Right lobe of liver (tissue), 6 donors: ENCODE data around the gene EPB41L4A. TPM values are rescaled to one million over a fixed set of nuclear protein-coding genes. Genes with fewer than 3 reads are reported as not detected.

Experiments
- ATAC-seq, 4 donors: fragments of 200-7000 bp; cut with Tn5 transposase; one replicate each; pipeline ENCODE4 v1.9.1; 2020; ENCODE audit warnings: mild to moderate bottlenecking in 4 of 4, moderate library complexity in 4 of 4
- DNase-seq, 3 donors: peaks; one replicate each; pipeline ENCODE4 v3.0.0-alpha.2; 2020
- H3K27ac ChIP-seq, 3 donors: fragments of 200-600 bp; one replicate each; pipeline ENCODE4 v1.8.0; 2022
- H3K27me3 ChIP-seq, 2 donors: fragments of 200-600 bp; one replicate each; pipeline ENCODE4 v1.8.0; 2022
- H3K36me3 ChIP-seq, 4 donors: fragments of 200-600 bp; sonication (generic) in 1 of 4; one replicate each; pipeline versions ENCODE4 v1.5.1 to v1.8.0; 2017 to 2022; ENCODE audit warnings: control low read depth in 1 of 4
- H3K4me1 ChIP-seq, 4 donors: fragments of 200-600 bp; sonication (generic) in 1 of 4; one replicate each; pipeline versions ENCODE4 v1.5.1 to v1.8.0; 2017 to 2022; ENCODE audit warnings: control low read depth in 1 of 4
- H3K4me3 ChIP-seq, 3 donors: fragments of 200-600 bp; one replicate each; pipeline ENCODE4 v1.8.0; 2022
- H3K9me3 ChIP-seq, 4 donors: fragments of 200-600 bp; sonication (generic) in 1 of 4; one replicate each; pipeline versions ENCODE4 v1.5.1 to v1.8.0; 2017 to 2022; ENCODE audit warnings: control low read depth in 1 of 4
- CTCF ChIP-seq, 4 donors: fragments of 200-600 bp in 3 of 4; fragments of 450-650 bp in 1 of 4; IDR thresholded peaks; one replicate each; pipeline versions ENCODE4 v1.5.1 to v1.8.0; 2016 to 2022; ENCODE audit warnings: antibody characterized with exemption in 4 of 4, mild to moderate bottlenecking in 2 of 4
- POLR2A ChIP-seq: fragments of 450-650 bp; IDR thresholded peaks from one replicate; pipeline ENCODE4 v1.6.1; 2017; ENCODE audit warnings: antibody characterized with exemption, mild to moderate bottlenecking
- WGBS: methylation state at CpG from one replicate; pipeline ENCODE4 v1.1.6; 2018; ENCODE audit warnings: low coverage, low lambda C conversion rate; ENCODE audit not compliant: insufficient coverage; ENCODE audit errors: missing lambda C conversion rate; 5-methylcytosine and 5-hydroxymethylcytosine counted together
- intact Hi-C, 2 donors: fragments of 100-400 bp; cut with DNase I; formaldehyde crosslinking; loops; one replicate each; pipeline versions ENCODE4 v1.11.2 to v1.14.1; 2022
- total RNA-seq, 6 experiments: library from RNA; depleted of rRNA in 2 of 6; stranded (reverse); fragments of >200 nt in 2 of 6; fragmentation: NEBNext Ultra II Directional in 3 of 6; extraction: Animal tissue kit (Norgen Biotek cat#: 25700) in 3 of 6; gene quantifications; one replicate each; pipeline versions ENCODE4 v1.1.0 to v1.2.4, GENCODE V29; 2016 to 2023
- donor health status: DM: no; HTN: yes; CAD: no.
- donor health status: DM: no; HTN: no; CAD: no.
- donor health status: DM: no; HTN: no; CAD: no.
- donor health status: DM: no; HTN: yes; CAD: no.
- donor health status: DM: no; HTN: yes; CAD: no.

The EPB41L4A gene
- total RNA-seq, 6 experiments from 2014 or later, result 2.5 to 12.0 (median 4.2) TPM

DNA sequence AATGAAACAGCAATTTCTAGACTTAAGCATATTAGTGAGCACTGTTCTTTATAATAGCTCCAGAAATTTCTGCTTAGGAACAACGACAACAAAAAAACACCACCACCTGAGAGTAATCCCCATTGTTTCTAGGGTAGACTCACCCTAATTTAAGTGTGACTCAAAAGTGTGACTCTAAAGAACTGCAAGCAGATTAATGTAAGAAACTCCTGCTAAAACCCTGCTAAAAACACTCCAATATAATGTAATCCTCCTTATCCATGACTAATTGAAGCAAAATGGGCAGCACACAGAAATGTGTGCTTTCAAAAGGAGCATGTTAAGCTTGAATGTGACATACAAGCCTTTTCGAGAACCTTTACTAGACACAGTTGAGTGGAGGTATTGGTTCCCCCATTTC, 296.0 kb downstream of the EPB41L4A start:
- TF ChIP-seq CTCF (IDR thresholded peaks at IDR 0.05) (no peak), POLR2A (no peak)
- no peaks in the 10 kb centered on the region for H3K9me3 ChIP-seq
- DNase-seq (no peak), ATAC-seq (no peak)
- H3K27me3 ChIP-seq, result no peaks in the 10 kb centered on the region
- H3K4me3 ChIP-seq, result no peak overlapping the region
- H3K4me1 ChIP-seq, result peaks cover 0 to 9% (median 0%) of the 10 kb centered on the region in 4 donors
- WGBS, result 74% methylated on average over 2 of the region's 2 CpGs
- H3K36me3 ChIP-seq, result no peaks in the 10 kb centered on the region
- intact Hi-C loops, result no loop called here
- H3K27ac ChIP-seq, result no peak overlapping the region

DNA sequence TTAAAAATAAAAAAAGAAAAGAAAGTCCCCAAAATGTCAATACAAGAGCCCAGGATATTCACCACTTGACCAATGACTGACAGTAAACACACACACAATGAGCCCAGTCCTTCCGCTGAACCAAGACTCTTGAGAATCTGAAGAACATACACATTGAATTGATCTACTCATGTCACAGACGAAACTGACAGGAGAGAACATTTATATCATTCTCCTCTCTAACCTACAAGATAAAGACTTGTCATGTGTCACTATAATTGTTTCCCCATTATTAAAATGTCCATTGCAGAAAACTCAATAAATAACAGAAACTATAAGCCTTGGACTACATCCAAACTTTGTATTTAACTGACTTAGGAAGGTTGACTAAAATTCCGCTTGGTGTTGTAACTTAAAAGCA, 296.7 kb downstream of the EPB41L4A start:
- Histone ChIP-seq H3K36me3 (no peaks in the 10 kb centered on the region), H3K27ac (no peak overlapping the region), H3K9me3 (no peaks in the 10 kb centered on the region), H3K4me3 (no peak overlapping the region), H3K27me3 (no peaks in the 10 kb centered on the region), H3K4me1 (peaks cover 0 to 8% (median 0%) of the 10 kb centered on the region in 4 donors)
- DNase-seq (no peak), ATAC-seq (no peak)
- intact Hi-C loops, result no loop called here
- TF ChIP-seq CTCF (IDR thresholded peaks at IDR 0.05) (no peak), POLR2A (no peak)
- WGBS, result 83% methylated on average over 3 of the region's 3 CpGs

DNA sequence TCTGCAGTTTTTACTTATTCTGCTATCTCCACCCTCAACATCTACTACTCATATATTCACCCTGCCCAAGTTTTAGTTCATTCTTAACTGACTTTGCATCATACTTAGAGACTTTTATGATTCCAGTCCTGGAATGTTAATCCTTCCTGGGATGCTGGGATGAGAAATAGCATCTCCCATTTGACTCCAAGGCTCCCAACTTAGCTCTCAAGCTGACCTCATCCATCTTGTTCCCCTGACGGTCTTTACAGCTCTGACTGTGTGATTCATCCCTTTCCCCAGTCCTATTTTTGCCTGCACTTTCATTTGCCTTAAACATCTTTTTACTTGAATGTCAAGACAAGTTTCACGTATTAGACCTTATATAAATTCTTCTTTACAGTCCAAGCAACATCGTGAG, 297.8 kb downstream of the EPB41L4A start:
- ATAC-seq, result no peak
- no peaks in the 10 kb centered on the region for H3K4me1 ChIP-seq
- no peak overlapping the region for H3K27ac ChIP-seq
- no peak for DNase-seq
- H3K27me3 ChIP-seq, result no peaks in the 10 kb centered on the region
- 70% methylated on average over 3 of the region's 3 CpGs for WGBS
- no peaks in the 10 kb centered on the region for H3K36me3 ChIP-seq
- TF ChIP-seq POLR2A (no peak), CTCF (IDR thresholded peaks at IDR 0.05) (no peak)
- no peaks in the 10 kb centered on the region for H3K9me3 ChIP-seq
- H3K4me3 ChIP-seq, result no peak overlapping the region
- intact Hi-C loops, result no loop called here

DNA sequence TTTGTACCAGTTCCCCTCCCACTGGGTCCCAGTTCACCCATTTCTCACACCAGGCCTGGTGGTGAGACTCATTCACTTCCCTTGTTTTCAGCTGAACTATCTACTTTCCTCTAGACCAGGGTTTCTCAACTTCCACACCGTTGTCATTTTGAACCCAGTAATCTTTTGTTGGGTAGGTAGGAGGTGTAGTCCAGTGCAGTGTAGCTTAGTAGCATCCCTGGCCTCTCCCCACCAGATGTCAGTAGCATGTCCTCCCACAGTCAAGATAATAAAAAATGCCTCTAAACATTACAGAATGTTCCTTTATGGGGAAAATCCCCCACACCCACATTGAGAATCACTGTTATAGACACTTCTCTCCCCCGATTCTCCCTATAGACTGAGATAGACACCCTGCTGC, 299.1 kb downstream of the EPB41L4A start:
- no peak for DNase-seq
- no peaks in the 10 kb centered on the region for H3K36me3 ChIP-seq
- no peak for ATAC-seq
- WGBS, result 45% methylated on average over 2 of the region's 2 CpGs
- no peaks in the 10 kb centered on the region for H3K9me3 ChIP-seq
- H3K4me1 ChIP-seq, result no peaks in the 10 kb centered on the region
- no peaks in the 10 kb centered on the region for H3K27me3 ChIP-seq
- TF ChIP-seq CTCF (IDR thresholded peaks at IDR 0.05) (no peak), POLR2A (no peak)
- no peak overlapping the region for H3K4me3 ChIP-seq
- intact Hi-C loops, result no loop called here
- H3K27ac ChIP-seq, result no peak overlapping the region

DNA sequence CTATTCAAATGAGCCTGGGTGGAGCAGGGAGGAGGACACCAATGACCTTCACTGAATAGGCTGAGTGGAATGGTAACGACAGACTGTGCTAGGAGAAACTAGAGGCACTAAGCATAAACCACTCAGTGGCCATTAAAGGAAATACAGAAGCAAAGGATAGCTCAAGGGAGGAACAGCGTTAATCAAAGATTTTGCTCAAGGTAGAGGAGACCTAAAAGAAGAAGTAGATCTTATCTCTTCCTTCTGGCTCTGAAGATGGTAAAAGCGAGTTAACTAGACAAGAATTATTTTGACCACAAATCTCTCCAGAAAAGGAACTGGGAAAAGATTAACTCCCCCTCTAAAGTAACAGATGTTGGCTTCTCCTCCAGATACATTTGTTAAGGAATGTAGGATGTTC, 299.6 kb downstream of the EPB41L4A start:
- WGBS, result 40% methylated on average over 3 of the region's 3 CpGs
- no peak for ATAC-seq

More for the DNA sequence above, 299.6 kb downstream of the EPB41L4A start:
- intact Hi-C loops, result no loop called here
- no peak overlapping the region for H3K27ac ChIP-seq
- no peak overlapping the region for H3K4me3 ChIP-seq
- TF ChIP-seq CTCF (IDR thresholded peaks at IDR 0.05) (no peak), POLR2A (no peak)
- DNase-seq, result no peak
- H3K4me1 ChIP-seq, result no peaks in the 10 kb centered on the region
- no peaks in the 10 kb centered on the region for H3K9me3 ChIP-seq
- H3K36me3 ChIP-seq, result no peaks in the 10 kb centered on the region
- H3K27me3 ChIP-seq, result no peaks in the 10 kb centered on the region
